B cell (primary cell): ENCODE results near the gene SLC23A3. TPM values are rescaled to one million over a fixed set of nuclear protein-coding genes. Genes with fewer than 3 reads are reported as not detected.

Experiments used
- ATAC-seq: fragments of 200-7000 bp; cut with Tn5 transposase; one replicate; pipeline ENCODE4 v1.10.0; 2021; ENCODE audit warnings: low read depth, mild to moderate bottlenecking, moderate number of reproducible peaks, moderate library complexity
- CTCF ChIA-PET: fragments of 350-600 bp; sonication (Branson Sonifier 250); formaldehyde crosslinking; loops from one replicate; lab custom pipeline; 2021; ENCODE audit warnings: antibody characterized with exemption, inconsistent platforms; lab: Charles Lee
- POLR2A ChIA-PET: fragments of 350-600 bp; sonication (Branson Sonifier 250); formaldehyde crosslinking; loops from one replicate; lab custom pipeline; 2021; ENCODE audit warnings: antibody characterized with exemption; lab: Charles Lee
- DNase-seq: peaks from one replicate; pipeline ENCODE4 v3.0.0; 2013
- H2AFZ ChIP-seq: 2 replicates; pipeline ENCODE4 v1.6.1; 2012; ENCODE audit warnings: mild to moderate bottlenecking, low read depth, low read length; ENCODE audit not compliant: insufficient read depth, poor library complexity, severe bottlenecking
- H3K27ac ChIP-seq, 2 donors: 1 replicate in 1 of 2; 2 replicates in 1 of 2; pipeline ENCODE4 v1.5.1; 2012 to 2013; ENCODE audit warnings: low read length in 2 of 2, mild to moderate bottlenecking in 2 of 2, moderate library complexity in 1 of 2
- H3K27me3 ChIP-seq, 4 experiments: fragments of 200-600 bp in 1 of 4; sonication (generic) in 1 of 4; replicated peaks in 1 of 4; 1 replicate in 2 of 4; 2 replicates in 2 of 4; pipeline versions ENCODE4 v1.6.1 to v1.7.0; 2013 to 2016; ENCODE audit warnings: low read length in 3 of 4, mild to moderate bottlenecking in 2 of 4, mixed read lengths in 1 of 4, moderate library complexity in 1 of 4; ENCODE audit not compliant: insufficient read depth in 4 of 4, control insufficient read depth in 3 of 4; ENCODE audit errors: control extremely low read depth in 1 of 4
- H3K36me3 ChIP-seq, 2 experiments: replicated peaks in 1 of 2; 1 replicate in 1 of 2; 2 replicates in 1 of 2; pipeline versions ENCODE4 v1.6.1 to v1.7.1; 2013; ENCODE audit warnings: low read length in 1 of 2; ENCODE audit not compliant: insufficient read depth in 2 of 2, control insufficient read depth in 1 of 2; ENCODE audit errors: control extremely low read depth in 1 of 2, extremely low read depth in 1 of 2
- H3K4me1 ChIP-seq, 2 donors: fragments of 200-600 bp in 1 of 2; sonication (generic) in 1 of 2; 1 replicate in 1 of 2; 2 replicates in 1 of 2; pipeline versions ENCODE4 v1.5.1 to v1.6.1; 2013 to 2017; ENCODE audit warnings: low read length in 2 of 2; ENCODE audit not compliant: control insufficient read depth in 2 of 2, insufficient read depth in 2 of 2
- H3K4me2 ChIP-seq: replicated peaks from 2 replicates; pipeline ENCODE3; 2012; ENCODE audit warnings: mild to moderate bottlenecking, low read depth, low read length; ENCODE audit not compliant: poor library complexity, severe bottlenecking
- H3K4me3 ChIP-seq, 5 experiments: fragments of 200-600 bp in 1 of 5; sonication (generic) in 1 of 5; 1 replicate in 3 of 5; 2 replicates in 2 of 5; pipeline versions ENCODE4 v1.5.1 to v1.7.0; 2011 to 2016; ENCODE audit warnings: low read length in 4 of 5, mild to moderate bottlenecking in 4 of 5, low read depth in 2 of 5, control low read depth in 1 of 5, moderate library complexity in 1 of 5; ENCODE audit not compliant: insufficient read depth in 1 of 5; ENCODE audit errors: control extremely low read depth in 1 of 5, extremely low read depth in 1 of 5
- H3K79me2 ChIP-seq: fragments of 200-600 bp; sonication (generic); one replicate; pipeline ENCODE4 v1.6.0; 2016; ENCODE audit warnings: low read length; ENCODE audit not compliant: control insufficient read depth, insufficient read depth
- H3K9ac ChIP-seq: fragments of 200-600 bp; sonication (generic); 2 replicates; pipeline ENCODE4 v1.6.1; 2017; ENCODE audit warnings: mild to moderate bottlenecking, low read length, moderate library complexity
- H3K9me3 ChIP-seq, 3 donors: one replicate each; pipeline versions ENCODE4 v1.6.1 to v1.7.1; 2013; ENCODE audit warnings: low read length in 2 of 3; ENCODE audit not compliant: control insufficient read depth in 2 of 3, insufficient read depth in 1 of 3; ENCODE audit errors: control extremely low read depth in 1 of 3
- H4K20me1 ChIP-seq: 2 replicates; pipeline ENCODE4 v1.6.0; 2012; ENCODE audit warnings: mild to moderate bottlenecking, low read length; ENCODE audit not compliant: insufficient read depth, control insufficient read depth, poor library complexity, severe bottlenecking
- H3K27ac Mint-ChIP-seq: one replicate; pipeline ENCODE4 v1.8.0; 2021; ENCODE audit warnings: mixed read lengths
- H3K27me3 Mint-ChIP-seq: one replicate; pipeline ENCODE4 v1.8.0; 2021; ENCODE audit warnings: mixed read lengths
- H3K4me1 Mint-ChIP-seq: one replicate; pipeline ENCODE4 v1.8.0; 2021; ENCODE audit warnings: mixed read lengths
- H3K4me3 Mint-ChIP-seq: one replicate; pipeline ENCODE4 v1.8.0; 2021; ENCODE audit warnings: mixed read lengths
- H3K9me3 Mint-ChIP-seq: one replicate; pipeline ENCODE4 v1.8.0; 2022; ENCODE audit warnings: mixed read lengths; ENCODE audit not compliant: insufficient read depth
- CTCF ChIP-seq: fragments of 200-600 bp; IDR thresholded peaks from one replicate; pipeline ENCODE4 v1.8.0; 2022; ENCODE audit warnings: antibody characterized with exemption, mild to moderate bottlenecking
- EZH2 ChIP-seq: IDR thresholded peaks from 2 replicates; pipeline ENCODE4 v1.6.1; 2012; ENCODE audit warnings: borderline replicate concordance, low read depth, mild to moderate bottlenecking, moderate library complexity, low read length; ENCODE audit not compliant: insufficient read depth, poor library complexity, severe bottlenecking
- WGBS: methylation state at CpG from one replicate; pipeline ENCODE4 v1.1.5; 2013; ENCODE audit warnings: missing lambda C conversion rate; ENCODE audit not compliant: insufficient coverage; 5-methylcytosine and 5-hydroxymethylcytosine counted together
- intact Hi-C: fragments of 100-400 bp; cut with micrococcal nuclease; formaldehyde crosslinking; loops from one replicate; pipeline ENCODE4 v1.10.0; 2022
- polyA plus RNA-seq: library from polyadenylated mRNA; depleted of rRNA; stranded (reverse); fragments of >200 nt; gene quantifications from 2 replicates; pipeline ENCODE4 v1.2.3, GENCODE V29; 2012
- total RNA-seq, 2 donors: library from RNA; stranded (reverse); fragments of 120-200 nt in 1 of 2; gene quantifications; 1 replicate in 1 of 2; 2 replicates in 1 of 2; pipeline versions ENCODE4 v1.2.3 to v1.2.4, GENCODE V29; 2013 to 2022

SLC23A3 gene
- total and polyA plus RNA-seq, 2 donors (not counting 1 experiment from before 2014, with no cell fraction given) = 2.4 to 15.2 TPM

- H3K9me3 ChIP-seq = no peaks in the 10 kb centered on the region
- H3K27ac ChIP-seq = peak overlapping the region in 1 of 2 donors; percentile 2
- DNase-seq (no peak), ATAC-seq (no peak)
- H2AFZ ChIP-seq = no peak overlapping the region
- TF ChIP-seq EZH2 (no peak), CTCF (no peak)
- no peaks in the 10 kb centered on the region for H3K9me3 Mint-ChIP-seq
- no peaks in the 10 kb centered on the region for H3K27me3 ChIP-seq
- peak overlapping the region; percentile 59 for H3K27ac Mint-ChIP-seq
- H3K27me3 Mint-ChIP-seq = no peaks in the 10 kb centered on the region
- H3K4me3 Mint-ChIP-seq = peak overlapping the region; percentile 38
- H3K79me2 ChIP-seq = peaks cover 34% of the 10 kb centered on the region
- no peak overlapping the region for H3K4me3 ChIP-seq
- H3K4me2 ChIP-seq = no peak overlapping the region
- peaks cover 12 to 44% of the 10 kb centered on the region in 2 donors for H3K4me1 ChIP-seq
- no peak overlapping the region for H3K9ac ChIP-seq
- ChIA-PET CTCF (interaction anchor here (0.8 to 8.6 kb wide), 7 partner anchors 11 to 123 kb away, joined by 3 to 136 read pairs (median 8); partner anchors contain the start of genes NHEJ1 and ZFAND2B), POLR2A (interaction anchor here (1.4 to 4.0 kb wide), 2 partner anchors 32 to 106 kb away, joined by 4 to 39 read pairs; partner anchors contain the start of genes DNAJB2 and ZFAND2B)
- H3K36me3 ChIP-seq = peaks cover 3 to 41% of the 10 kb centered on the region in 2 experiments
- H4K20me1 ChIP-seq = peaks cover 39% of the 10 kb centered on the region
- intact Hi-C loops = no loop called here
- peaks cover 35% of the 10 kb centered on the region for H3K4me1 Mint-ChIP-seq
- 100% methylated on average over 2 of the region's 3 CpGs for WGBS
Observed at GRCh38 chr2:219174146-219174545, 4.3 kb upstream of the SLC23A3 start.

GRCh38 chr2:219173176-219173575, 3.3 kb upstream of the SLC23A3 start:
- Histone ChIP-seq H3K79me2 (peaks cover 26% of the 10 kb centered on the region), H3K4me1 (peaks cover 6 to 37% of the 10 kb centered on the region in 2 donors), H3K36me3 (peaks cover 3 to 41% of the 10 kb centered on the region in 2 experiments), H4K20me1 (peaks cover 33% of the 10 kb centered on the region), H3K4me2 (no peak overlapping the region), H2AFZ (no peak overlapping the region), H3K9ac (no peak overlapping the region), H3K4me3 (no peak overlapping the region), H3K27ac (no peak overlapping the region), H3K27me3 (no peaks in the 10 kb centered on the region), H3K9me3 (no peaks in the 10 kb centered on the region)
- H3K4me1 Mint-ChIP-seq = peaks cover 29% of the 10 kb centered on the region
- H3K9me3 Mint-ChIP-seq = no peaks in the 10 kb centered on the region
- intact Hi-C loops = no loop called here
- ChIA-PET CTCF (interaction anchor here (1.2 to 8.6 kb wide), 7 partner anchors 10 to 124 kb away, joined by 3 to 136 read pairs (median 21); partner anchors contain the start of gene ZFAND2B), POLR2A (interaction anchor here (1.4 kb wide), 1 partner anchor 33 kb away, joined by 4 read pairs; the partner anchor contains the start of gene ZFAND2B)
- ATAC-seq (no peak), DNase-seq (no peak)
- H3K27ac Mint-ChIP-seq = peak overlapping the region; percentile 32
- TF ChIP-seq CTCF (no peak), EZH2 (no peak)
- 97% methylated on average over 5 of the region's 6 CpGs for WGBS
- H3K4me3 Mint-ChIP-seq = no peak overlapping the region
- no peaks in the 10 kb centered on the region for H3K27me3 Mint-ChIP-seq
